HEK293T (cell line): Measurements from ENCODE around the gene TBC1D3B.

Experiments used
- ARNT ChIP-seq: fragments of 450-650 bp; IDR thresholded peaks from 2 replicates; pipeline ENCODE4 v1.6.1; 2017; ENCODE audit warnings: mild to moderate bottlenecking
- BHLHE40 ChIP-seq: fragments of 450-650 bp; IDR thresholded peaks from 2 replicates; pipeline ENCODE4 v1.6.1; 2016; ENCODE audit warnings: mild to moderate bottlenecking, moderate library complexity, borderline replicate concordance
- CTBP1 ChIP-seq: fragments of 450-650 bp; IDR thresholded peaks from 2 replicates; pipeline ENCODE4 v1.6.1; 2016; ENCODE audit warnings: borderline replicate concordance
- FOXA1 ChIP-seq: fragments of 450-650 bp; IDR thresholded peaks from 2 replicates; pipeline ENCODE4 v1.6.1; 2016; ENCODE audit warnings: mild to moderate bottlenecking
- FOXK2 ChIP-seq: fragments of 450-650 bp; IDR thresholded peaks from 2 replicates; pipeline ENCODE4 v1.6.1; 2016; ENCODE audit warnings: mild to moderate bottlenecking
- FOXM1 ChIP-seq: fragments of 450-650 bp; IDR thresholded peaks from 2 replicates; pipeline ENCODE4 v1.6.1; 2017; ENCODE audit warnings: mild to moderate bottlenecking, borderline replicate concordance
- HDGF ChIP-seq: fragments of 450-650 bp; IDR thresholded peaks from 2 replicates; pipeline ENCODE4 v1.6.1; 2017; ENCODE audit warnings: antibody characterized with exemption, borderline replicate concordance
- L3MBTL2 ChIP-seq: fragments of 450-650 bp; conservative IDR thresholded peaks from 2 replicates; pipeline ENCODE4 v1.6.1; 2016; ENCODE audit warnings: mild to moderate bottlenecking
- NFRKB ChIP-seq: fragments of 450-650 bp; IDR thresholded peaks from 2 replicates; pipeline ENCODE4 v1.6.1; 2016; ENCODE audit warnings: mild to moderate bottlenecking, moderate library complexity
- SP1 ChIP-seq: fragments of 450-650 bp; IDR thresholded peaks from 2 replicates; pipeline ENCODE4 v1.6.1; 2017
- SUZ12 ChIP-seq: fragments of 450-650 bp; IDR thresholded peaks from 2 replicates; pipeline ENCODE4 v1.6.1; 2016; ENCODE audit warnings: mild to moderate bottlenecking
- TARDBP ChIP-seq: fragments of 450-650 bp; IDR thresholded peaks from 2 replicates; pipeline ENCODE4 v1.6.1; 2016
- ZNF384 ChIP-seq: fragments of 450-650 bp; IDR thresholded peaks from 2 replicates; pipeline ENCODE4 v1.6.1; 2016
- TF ChIP-seq, protein P1 (sequence below): fragments of 450-650 bp; IDR thresholded peaks from 2 replicates; pipeline ENCODE4 v1.6.1; 2016

DNA sequence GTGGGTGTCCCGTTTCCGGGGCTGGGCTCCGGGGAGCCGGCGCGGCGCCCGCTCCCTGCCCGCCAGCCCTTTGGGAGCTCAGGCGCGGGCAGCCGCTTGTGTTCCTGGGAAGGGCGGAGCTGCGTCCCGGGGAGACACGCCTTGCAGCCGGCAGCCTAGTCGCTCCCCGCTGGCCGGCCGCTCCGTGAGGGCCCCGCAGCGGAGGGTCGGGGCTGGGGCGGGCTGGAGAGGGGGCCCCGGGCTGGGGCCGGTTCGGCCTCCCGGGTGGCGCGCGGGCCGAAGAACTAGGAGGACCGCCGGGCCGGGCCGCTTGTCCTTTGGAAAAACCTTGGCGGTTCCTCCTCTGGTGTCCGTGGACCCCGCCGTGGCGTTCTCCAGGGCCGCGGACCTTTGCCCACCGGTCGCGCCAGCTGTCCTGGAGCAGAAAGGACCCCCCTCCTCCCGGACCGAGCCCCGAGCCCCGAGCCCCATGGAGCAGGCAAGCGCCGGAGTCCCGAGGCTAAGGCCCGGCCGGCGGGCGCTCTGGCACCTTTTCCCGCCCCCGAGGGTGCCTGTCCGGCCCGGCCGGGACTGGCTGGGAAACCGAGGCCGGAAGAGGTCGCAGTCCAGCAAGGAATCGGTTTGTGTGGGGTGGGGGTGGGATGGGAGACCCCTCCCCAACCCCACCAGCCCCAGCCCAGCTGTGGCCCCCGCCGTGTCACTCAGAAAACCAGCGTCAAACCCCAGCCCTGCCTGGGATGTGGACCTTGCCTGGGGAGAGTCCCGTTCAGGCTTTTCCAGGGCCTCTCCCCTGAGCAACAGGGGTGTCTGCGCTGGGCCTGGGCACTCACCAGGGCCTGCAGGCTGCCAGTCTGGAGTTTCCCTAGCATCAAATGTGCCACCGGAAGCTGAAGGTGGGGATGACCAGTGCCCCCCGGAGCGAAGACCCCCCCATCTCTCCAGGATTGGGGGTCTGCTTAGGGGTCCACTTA, 6.8 kb upstream of the TBC1D3B start:
- TF ChIP-seq SUZ12 (no peak), TARDBP (no peak), HDGF (no peak), CTBP1 (no peak), SP1 (no peak), FOXK2 (no peak), FOXM1 (no peak), NFRKB (no peak), FOXA1 (no peak), BHLHE40 (no peak), L3MBTL2 (no peak), ARNT (no peak), ZNF384 (no peak)
- TF ChIP-seq, protein P1, sequence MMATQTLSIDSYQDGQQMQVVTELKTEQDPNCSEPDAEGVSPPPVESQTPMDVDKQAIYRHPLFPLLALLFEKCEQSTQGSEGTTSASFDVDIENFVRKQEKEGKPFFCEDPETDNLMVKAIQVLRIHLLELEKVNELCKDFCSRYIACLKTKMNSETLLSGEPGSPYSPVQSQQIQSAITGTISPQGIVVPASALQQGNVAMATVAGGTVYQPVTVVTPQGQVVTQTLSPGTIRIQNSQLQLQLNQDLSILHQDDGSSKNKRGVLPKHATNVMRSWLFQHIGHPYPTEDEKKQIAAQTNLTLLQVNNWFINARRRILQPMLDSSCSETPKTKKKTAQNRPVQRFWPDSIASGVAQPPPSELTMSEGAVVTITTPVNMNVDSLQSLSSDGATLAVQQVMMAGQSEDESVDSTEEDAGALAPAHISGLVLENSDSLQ: no peak
